HG03342 (cell line): ENCODE data around the gene NFAM1.

Source experiments
- ATAC-seq: cut with Tn5 transposase; IDR thresholded peaks from one replicate; pipeline ENCODE4 v1.9.1; 2021; ENCODE audit warnings: mild to moderate bottlenecking, moderate library complexity; ENCODE audit not compliant: unreplicated experiment

Gene NFAM1

GRCh38 chr22:42432020-42432596, at the start of gene NFAM1:
NFAM1 (minus strand) TSS chr22:42432403; CDS start chr22:42432357, 46 bp downstream.
- no peak for ATAC-seq

GRCh38 chr22:42475122-42475521, 42.9 kb upstream of the NFAM1 start:
- ATAC-seq, result no peak

- ATAC-seq, result no peak
Measured at GRCh38 chr22:42473484-42474193, 41.4 kb upstream of the NFAM1 start.

- no peak for ATAC-seq
Measured at GRCh38 chr22:42472671-42473070, 40.5 kb upstream of the NFAM1 start.

GRCh38 chr22:42471441-42471840, 39.2 kb upstream of the NFAM1 start:
- ATAC-seq, result no peak

DNA sequence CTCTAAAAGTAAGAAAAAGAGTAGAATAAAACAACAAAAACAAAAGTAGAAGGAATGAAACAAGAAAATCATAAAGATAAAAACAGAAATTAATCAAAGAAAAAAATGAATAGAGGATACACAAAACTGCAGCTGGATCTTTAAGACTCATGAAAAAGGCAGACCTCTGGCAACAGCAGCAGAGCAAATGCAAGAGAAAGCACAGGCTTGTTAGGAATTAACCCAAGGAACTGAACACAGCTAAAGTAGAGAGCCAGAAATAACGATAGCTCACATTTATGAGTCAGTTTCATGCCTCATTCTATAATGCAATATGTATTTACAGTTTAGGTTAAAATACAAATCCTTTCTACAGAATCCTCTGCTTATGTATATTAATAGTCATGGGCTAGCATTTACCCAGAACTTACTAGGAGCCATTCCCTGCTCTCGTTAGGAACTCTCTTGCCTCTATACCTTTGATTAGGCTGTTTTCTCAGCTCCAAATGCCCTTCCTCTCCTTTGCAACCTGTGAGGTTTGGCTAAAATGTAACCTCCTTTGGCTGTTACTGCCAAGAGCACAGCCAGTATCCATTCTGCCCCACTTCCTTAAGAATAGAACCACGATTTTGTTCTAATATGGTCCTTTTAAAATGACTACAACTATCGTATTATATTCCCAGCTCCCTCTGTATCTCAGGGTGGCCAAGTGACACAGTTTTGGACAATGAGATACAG, 38.3 kb upstream of the NFAM1 start:
- ATAC-seq, result no peak

DNA sequence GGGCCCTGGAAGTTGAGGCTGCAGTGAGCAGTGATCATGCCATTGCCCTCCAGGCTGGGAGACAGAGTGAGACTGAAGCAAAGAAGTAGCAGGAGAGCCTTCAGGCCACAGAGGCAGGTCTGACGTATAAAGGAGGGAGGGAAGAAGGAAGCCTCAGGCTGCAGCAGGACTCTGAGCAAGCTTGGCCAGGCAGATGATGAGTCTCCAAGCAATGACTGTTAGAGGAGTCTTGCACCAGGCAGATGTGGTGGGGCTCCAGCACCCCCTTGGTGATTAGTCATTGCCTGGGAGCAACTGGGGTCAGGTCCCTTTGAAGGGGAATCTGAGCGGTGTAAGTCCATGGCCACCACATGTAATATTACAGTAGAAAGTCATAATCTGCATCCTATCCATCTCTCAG, 36.6 kb upstream of the NFAM1 start:
- ATAC-seq, result no peak

DNA sequence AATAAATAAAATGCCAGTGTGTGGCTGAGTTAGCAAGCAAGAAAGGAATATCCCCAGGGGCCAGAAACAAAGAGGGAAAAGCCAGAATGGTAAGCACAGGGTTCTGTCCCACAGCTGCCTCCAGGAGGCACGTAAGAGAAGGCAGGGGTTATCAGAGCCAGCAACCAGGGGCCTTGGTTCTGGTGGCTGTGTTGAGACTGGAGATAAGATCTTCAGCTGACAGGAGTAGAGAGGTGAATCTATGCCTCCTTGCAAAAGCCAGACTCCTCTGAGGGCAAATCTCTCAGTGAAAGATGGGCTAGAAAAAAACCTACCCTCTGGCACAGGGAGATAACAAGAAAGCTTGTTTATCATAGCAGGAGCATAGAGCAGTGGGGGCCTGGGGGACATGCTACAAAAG, 29.8 kb upstream of the NFAM1 start:
- ATAC-seq, result no peak

- no peak for ATAC-seq
Measured at GRCh38 chr22:42461511-42461910, 29.3 kb upstream of the NFAM1 start.

GRCh38 chr22:42459287-42460063, 27.3 kb upstream of the NFAM1 start:
- ATAC-seq, result no peak

DNA sequence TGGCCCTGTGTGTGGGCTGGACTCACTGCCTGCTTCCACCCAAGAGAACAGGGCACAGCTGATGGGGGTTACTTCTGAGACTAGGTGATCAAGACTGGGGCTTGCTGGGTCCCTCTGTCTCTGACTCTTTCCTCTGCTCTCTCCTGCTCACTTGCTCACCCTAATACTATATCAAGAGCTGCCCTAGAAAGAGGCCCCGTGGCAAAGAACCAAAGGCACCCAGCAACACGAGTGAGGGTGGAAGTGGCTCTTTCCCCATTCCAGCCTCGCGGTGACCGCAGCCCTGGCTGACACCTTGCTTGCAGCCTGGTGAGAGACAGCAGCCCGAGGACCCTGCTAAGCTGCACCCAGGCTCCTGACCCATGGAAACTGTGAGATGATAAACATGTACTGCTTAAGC, 20.7 kb upstream of the NFAM1 start:
- ATAC-seq, result no peak

- ATAC-seq, result no peak
Measured at GRCh38 chr22:42452456-42452855, 20.3 kb upstream of the NFAM1 start.

DNA sequence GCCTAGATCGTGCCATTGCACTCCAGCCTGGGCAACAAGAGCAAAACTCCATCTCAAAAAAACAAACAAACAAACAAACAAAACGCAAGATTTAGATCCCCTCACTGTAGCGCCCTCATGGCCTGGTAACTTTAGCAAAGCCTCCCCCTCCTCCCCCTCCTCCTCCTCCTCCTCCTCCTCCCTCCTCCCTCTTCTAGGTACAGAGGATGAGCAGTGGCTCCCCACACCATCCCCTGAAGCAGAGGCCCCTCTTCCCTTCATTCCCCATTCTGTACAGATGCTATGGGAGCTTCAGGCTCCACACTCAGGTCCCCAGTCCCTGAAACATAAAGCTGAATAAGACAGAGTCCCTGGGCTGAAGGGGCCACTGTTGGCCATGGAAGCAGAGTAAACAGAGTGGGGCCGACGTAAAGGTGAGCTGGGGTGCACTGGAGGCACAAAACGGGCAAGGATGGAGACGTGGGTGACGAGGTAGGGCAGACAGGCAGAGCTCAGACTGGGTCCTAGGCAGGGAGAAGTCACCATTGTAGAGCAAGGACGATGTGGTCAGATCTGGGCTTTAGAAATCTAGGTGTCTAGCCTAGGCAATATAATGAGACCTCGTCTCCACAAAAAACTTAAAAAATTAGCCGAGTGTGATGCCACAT, 19.4 kb upstream of the NFAM1 start:
- no peak for ATAC-seq

DNA sequence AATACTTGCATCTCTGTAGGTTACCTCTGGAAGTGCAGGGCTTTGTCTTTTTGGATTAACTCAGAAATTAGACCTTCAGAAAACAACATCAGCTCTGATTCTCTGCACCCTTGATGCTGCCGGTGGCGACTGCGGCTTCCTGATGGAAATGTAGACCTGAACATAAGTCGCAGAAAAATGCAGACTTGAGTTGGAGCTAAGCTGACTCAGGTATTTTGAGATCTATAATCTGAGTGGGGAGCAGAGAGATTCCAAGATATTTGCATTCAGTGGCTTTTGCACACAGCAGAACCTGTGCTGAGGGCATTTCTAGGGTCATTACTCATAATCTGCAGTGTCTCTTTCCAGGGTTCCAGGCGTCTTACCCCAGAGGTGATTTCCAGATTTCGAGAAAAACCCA, 18.7 kb upstream of the NFAM1 start:
- no peak for ATAC-seq

DNA sequence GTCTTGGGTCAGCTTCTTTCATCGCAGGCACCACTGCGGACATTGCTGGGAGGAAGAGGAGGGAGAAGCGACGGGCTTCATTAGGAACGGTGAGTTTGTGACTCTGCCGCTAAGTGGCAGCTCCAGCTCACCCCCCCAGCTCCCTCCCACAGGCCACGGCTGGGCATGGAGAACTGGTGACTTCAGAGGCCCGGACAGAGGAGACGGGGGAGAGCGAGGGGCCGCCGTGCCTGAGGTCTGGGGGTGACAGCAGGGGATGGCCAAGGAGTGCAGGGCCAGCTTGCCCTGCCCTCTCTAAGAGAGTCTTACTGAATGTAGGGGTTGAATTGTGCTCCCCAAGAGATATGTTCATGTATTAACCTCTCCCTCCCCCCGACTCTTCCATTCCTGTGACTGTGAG, 13.9 kb upstream of the NFAM1 start:
- no peak for ATAC-seq

DNA sequence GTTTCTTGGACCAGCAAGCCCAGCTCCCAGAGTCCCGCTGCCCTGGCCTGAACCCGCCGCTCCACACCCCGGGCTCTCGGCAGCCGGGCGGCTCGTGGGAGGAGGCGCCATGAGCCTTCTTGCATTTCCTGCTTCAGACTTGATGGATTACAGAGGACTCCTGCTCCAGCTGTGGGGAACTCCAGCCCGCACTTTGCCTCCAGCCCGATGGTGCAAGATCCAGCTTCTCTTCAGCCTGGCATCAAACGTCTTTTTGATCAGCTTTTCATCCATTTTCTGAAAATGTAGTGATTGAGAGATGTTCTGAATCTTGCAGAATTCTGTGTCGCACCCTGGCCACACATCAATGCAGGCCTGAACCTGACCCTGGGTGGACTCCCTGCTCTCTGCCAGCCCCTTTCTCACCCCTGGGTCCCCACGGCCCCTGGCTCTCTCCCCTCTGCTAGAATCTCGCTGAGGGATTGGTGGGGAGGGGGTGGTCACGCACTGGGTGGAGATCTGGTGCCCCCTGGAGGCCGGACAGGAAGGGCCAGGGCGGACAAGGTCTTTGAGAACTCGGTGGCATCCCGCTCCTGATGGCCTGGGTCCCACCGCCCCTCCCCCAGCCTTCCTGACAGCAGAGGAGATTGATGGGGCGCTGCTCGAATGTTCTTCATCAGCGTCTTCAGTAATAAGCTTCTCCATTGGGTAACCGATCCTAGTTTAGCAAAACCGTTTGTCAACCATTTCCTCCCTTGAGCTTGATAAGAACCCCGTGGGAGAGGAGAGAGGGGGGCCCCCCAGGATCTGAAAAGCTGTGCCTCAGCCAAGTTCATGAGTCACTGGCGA, 12.1 kb upstream of the NFAM1 start:
- ATAC-seq, result no peak

DNA sequence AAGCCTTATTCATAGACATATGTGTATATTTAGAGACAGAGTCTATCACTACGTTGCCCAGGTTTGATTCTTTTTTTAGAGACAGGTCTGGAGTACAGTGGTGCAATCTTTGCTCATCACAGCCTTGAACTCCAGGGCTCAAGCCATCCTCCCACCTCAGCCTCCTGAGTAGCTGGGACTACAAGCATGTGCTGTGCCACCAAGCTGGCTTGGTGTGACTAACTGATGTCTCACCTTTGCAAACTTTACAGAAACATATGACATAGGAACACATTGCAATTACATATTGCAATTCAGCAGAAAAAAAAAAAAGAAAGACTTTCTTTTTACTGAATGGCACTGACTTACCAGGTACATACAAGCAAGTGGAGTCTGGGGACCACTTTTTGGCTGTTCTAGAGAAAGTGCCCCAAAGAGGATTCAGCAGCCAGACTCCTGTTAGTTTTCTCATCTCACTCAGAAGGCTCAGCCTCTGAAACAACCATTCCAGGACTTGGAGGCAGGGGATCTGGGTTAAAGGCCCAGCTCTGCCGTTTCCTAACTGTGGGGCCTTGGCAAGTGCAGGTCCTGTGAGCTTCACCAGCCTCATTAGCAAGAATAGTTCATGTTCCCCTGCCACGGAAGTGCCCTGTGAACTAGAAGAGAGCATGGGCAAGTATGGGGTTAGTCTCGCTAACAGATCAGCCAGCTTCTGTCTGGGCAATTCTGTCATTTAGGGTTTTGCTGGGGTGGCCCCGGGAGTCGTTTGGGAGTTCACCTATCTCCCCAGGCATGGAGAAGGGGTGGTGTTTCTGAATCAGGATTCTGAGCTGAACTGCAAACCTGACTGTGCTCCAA, 11.3 kb upstream of the NFAM1 start:
- no peak for ATAC-seq

DNA sequence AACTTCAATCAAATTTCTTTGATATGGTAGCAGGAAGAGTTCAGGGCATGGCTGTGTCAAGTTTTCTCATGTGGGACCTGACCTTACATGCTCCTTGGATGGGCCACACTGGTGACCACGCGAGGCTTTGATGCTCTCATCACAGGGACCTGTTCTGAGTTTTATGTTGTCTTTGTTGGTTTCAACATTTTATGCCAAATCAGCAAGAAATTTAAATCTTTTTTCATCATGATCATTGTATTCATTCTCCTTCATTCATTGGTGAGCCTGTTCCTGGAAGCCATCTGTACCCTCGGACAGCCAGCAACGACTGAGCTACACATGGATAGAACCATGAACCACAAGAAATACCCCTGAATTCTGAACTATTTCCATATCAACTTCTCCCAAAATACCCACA, 10.5 kb upstream of the NFAM1 start:
- no peak for ATAC-seq

DNA sequence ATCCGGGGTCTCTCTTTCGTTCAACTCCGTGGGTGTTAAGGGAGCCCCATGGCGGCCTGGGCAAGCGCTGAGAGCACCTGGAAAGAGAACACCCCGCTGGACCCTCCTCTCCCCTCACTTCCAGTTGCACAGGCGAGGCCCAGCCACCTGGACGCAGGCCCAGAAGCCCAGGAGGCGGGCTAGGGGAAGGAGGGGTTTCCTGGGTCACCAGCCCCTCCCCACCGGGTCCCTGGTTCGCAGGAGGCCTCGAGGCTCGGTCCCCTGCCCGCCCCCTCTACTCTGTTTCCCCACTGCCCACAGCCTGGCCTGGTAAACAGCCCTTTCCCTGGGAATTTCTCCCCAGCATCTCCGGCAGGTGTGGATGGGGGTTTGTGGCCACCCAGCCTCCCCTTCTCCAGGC, 8.5 kb upstream of the NFAM1 start:
- no peak for ATAC-seq
